NCI-H510A (cell line): ENCODE data around the gene PRICKLE4.
"Not testable (repeated sequence)": the region's sequence is repeated elsewhere in the genome, so short reads cannot be mapped to it uniquely, and the experiment has no call there.

Experiments used
- DNase-seq: peaks from one replicate; lab custom pipeline; 2025; lab: John Stamatoyannopoulos, UW

The PRICKLE4 gene

GRCh38 chr6:41798901-41799558, 18.4 kb downstream of the PRICKLE4 start:
- no peak for DNase-seq

- DNase-seq: no peak
These were observed 19.0 kb downstream of the PRICKLE4 start for GRCh38 chr6:41799559-41799911.

- DNase-seq: no peak
These were observed 20.8 kb downstream of the PRICKLE4 start for GRCh38 chr6:41801380-41801779.

GRCh38 chr6:41805830-41806774, 25.5 kb downstream of the PRICKLE4 start:
- no peak for DNase-seq

DNA sequence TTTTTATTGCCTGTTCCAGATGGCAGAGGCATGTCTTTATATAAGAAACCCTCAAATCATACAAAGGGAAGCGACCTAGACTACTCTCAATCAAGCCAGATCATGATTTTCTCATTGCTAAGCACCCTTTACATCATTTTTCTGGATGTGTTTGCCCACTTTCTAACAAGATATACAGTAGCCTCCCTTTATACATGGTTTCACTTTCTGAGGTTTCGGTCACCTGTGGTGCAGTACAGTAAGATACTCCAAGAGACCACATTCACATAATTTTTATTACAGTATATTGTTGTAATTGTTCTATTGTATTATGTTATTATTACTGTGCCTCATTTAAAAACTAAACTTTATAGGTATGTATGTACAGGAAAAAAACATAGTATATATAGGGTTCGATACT, 30.5 kb downstream of the PRICKLE4 start:
- no peak for DNase-seq

DNA sequence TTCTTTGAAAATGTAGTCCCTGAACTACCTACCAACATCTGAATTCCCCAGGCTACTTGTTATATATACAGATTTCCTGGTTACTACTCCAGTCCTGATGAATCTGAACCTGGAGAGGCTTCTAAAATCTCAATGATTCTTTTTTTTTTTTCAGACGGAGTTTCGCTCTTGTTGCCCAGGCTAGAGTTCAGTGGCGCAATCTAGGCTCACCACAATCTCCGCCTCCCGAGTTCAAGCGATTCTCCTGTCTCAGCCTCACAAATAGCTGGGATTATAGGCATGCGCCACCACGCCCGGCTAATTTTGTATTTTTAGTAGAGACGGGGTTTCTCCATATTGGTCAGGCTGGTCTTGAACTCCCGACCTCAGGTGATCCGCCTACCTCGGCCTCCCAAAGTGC, 31.4 kb downstream of the PRICKLE4 start:
- not testable (repeated sequence) for DNase-seq

DNA sequence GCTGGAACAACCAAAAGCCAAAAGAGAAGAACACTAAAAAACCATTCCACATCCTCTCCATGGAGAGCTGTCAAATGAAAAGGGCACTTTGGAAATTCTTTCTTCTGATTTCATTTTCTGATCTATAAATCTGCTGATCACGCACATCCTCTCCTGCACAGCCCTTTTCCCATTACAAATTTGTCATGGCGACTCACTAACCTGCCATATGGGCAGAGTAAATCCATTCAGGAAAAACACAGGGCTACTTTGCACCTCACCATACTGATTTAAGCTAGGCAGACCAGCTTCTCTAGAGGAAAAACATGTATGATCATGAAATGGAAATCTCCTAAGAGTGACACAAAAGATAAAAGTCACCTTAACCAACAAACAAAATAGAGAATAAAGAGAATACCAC, 32.9 kb downstream of the PRICKLE4 start:
- no peak for DNase-seq

DNA sequence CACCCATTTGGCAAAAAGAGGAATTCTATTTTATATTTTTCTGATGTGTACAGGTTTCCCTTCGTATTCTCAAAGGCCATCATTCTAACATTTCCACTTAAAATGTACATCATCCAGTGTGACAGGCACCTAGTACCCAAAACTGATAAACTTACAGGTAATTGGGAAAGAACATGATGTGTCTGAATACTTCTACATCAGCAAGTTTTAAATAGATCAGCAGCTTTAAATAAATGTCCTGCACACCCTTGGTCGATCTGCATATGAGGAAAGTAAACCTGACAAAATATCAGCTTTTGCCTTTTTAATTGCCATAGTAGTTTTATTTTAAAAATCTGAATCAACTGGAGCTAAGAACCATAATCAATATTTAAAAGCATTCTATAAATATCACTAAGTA, 33.4 kb downstream of the PRICKLE4 start:
- no peak for DNase-seq

DNA sequence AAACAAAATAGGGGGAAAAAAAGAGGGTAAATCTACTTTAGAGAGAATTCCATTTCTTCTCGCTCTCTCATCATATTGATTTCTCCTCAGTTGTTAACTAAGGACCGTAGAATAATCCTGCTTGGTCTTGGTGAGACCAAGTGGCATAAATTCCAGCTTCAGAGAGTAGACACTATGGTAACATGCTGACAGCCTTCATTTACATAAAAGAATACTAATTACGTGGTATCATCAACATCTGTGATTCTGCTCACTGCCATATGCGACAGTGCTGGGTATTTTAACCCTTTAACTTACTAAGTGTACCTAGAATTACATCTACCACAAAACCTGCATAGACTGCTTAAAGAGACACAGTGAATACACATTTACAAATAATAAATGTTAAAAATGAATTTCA, 34.0 kb downstream of the PRICKLE4 start:
- no peak for DNase-seq

DNA sequence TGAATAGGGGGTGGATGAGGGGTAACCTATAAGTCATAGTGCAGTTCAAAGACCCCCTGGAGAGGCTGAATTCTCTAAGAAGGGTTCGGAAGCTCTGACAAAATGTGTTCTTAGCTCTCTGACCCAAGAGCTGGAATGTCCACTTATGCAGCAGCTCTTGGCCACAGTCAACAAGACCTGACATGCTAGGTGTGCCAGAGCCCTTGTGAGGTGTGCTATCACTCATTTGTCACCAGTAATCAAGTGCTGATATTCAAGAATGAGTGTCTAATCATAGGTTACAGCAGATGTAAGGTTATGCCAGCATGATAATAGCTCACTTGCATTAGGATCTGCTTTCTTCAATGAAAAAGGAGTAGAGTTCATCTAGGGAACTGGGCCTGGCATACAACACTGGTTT, 35.0 kb downstream of the PRICKLE4 start:
- no peak for DNase-seq

DNA sequence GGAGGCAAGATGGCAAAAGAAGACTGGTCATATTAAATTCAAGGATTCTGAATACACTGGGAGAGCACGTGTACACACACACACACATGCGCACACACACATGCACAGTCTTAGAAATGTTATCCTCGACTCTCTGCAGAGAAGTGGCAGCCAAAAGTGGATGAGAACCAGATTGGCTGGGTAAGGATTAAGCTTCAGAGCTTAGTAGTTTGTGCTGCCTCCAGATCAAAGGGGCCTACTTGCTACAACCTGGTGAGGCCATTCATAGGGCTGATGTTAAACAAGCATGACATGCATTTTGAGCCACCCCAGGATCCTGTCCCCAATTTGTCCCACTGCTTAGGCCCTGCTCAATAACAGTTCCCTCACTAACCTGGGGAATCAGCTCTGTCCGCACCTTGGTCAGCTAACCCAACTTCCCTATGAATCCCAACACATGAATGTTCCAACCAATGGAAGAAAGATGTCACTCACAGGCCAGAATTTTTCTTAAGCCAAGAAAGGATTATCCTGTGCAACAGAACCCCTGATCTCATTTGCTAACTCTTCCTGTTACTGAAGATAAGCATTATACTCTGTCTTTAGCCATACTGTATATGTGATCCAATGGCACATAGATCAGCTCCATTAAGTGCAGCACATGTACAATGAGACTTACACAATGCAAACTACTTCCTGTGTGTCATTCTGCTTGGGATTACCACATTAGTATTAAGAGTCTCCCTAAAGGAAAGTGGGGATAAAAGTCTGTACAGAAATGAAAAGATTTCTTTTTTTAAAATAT, 37.9 kb downstream of the PRICKLE4 start:
- no peak for DNase-seq

- DNase-seq: no peak
These were observed 40.7 kb downstream of the PRICKLE4 start for GRCh38 chr6:41821266-41821665.

DNA sequence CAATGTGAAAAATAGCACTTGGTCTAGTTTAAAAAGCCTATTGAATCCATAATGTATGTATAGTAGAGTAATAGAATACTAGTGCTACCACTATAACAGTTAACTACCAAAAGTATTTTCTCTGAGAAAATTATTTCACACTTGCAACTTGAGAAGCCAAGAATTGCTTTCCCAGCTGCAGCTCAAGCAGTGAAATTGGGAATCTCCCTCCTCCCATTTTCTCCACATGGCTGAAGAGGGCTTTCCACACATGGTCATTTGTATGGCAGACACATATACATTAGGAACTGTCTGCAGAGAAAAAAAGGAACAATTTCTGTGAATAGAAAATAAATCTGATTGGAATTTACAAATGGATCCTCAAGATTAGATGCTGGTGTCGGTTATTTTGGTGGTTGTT, 41.4 kb downstream of the PRICKLE4 start:
- no peak for DNase-seq

DNA sequence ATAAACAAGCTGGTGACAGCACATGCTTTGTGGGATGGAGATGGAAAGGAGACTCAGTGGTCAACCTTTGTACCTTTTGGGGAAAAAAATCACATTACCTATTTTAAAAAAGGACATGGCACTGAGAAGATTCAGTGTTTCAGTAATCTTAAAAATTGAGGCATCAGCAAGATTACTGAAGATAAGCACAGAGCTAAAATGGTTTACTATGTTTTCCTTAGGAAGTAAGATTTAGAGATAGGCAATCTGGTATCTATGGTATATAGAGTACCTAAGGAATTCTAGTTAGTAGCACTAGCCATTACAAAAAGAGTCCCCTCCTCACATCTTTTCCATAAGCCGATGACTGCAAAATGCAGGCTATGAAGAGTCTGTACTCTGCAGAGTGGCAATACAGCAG, 42.6 kb downstream of the PRICKLE4 start:
- DNase-seq: no peak

- DNase-seq: no peak
These were observed 44.3 kb downstream of the PRICKLE4 start for GRCh38 chr6:41824571-41825569.

DNA sequence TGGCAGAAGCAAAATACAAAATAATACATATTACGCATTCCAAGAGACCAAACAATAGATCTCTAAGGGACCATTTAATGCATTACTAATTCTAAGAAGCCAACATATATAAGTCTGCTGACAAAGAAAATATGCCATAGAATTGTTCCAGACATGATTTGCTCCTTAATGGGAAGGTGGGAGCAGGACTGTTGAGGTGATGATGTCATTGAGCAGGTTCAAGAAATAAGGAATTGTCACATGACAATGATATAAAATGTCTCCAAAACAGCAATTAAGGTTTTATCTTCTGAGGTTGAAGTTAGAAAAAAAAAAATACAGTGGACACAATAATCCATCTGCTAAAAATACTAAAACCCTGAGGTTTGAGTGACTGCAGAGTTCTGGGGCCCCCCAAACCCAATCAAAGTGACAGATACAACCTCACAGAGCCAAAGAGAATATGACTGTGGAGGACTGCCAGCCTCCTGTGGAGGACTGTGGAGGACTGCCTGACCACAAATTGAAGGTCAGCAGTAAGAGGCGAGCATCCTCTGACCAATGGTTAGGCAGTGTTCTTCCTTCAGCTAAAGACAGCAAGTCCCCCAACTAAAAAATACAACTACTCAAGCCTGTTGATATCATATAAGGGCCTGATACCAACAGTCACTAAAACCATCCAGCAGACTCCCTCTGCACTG, 45.9 kb downstream of the PRICKLE4 start:
- no peak for DNase-seq

- DNase-seq: no peak
These were observed 51.7 kb downstream of the PRICKLE4 start for GRCh38 chr6:41832263-41832662.

GRCh38 chr6:41836022-41836659, 55.6 kb downstream of the PRICKLE4 start:
- no peak for DNase-seq

DNA sequence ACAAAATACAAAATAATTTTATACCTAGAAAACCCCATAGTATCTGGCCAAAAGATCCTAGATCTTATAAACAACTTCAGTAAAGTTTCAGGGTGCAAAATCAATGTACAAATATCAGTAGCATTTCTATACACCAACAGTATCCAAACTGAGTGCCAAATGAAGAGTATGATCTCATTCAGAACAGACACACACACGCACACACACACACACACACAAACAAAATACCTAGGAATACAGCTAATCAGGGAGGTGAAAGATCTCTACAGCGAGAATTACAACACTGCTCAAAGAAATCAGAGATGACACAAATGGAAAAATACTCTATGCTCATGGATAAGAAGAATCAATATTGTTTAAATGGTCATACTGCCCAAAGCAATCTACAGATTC, 56.1 kb downstream of the PRICKLE4 start:
- no peak for DNase-seq
